Measurements from ENCODE around the gene LCP1. TPM values are rescaled to one million over a fixed set of nuclear protein-coding genes. Genes with fewer than 3 reads are reported as not detected.

The LCP1 gene
- total and polyA plus RNA-seq, 2 experiments from 2014 or later, result 0.64 TPM; not detected in 1

DNA sequence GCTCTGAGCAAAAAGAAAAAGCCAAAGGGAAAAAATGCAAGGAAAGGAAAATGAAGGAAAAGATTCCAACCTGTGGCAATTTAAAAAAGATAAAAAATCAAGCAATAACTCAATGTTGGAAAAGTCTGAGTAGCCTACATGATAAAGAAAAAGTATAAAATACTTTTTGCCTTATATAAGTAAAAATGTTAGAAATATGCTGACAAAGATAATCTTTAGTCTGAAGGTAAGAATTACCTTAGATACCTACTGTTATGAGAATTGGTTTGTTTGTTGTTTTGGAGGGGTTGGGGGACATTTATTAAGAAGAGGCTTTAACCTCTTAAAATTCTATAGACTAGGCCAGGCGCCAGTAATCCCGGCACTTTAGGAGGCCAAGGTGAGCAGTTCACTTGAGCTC is 47.5 kb downstream of the LCP1 start:
- Histone ChIP-seq H4K20me1 (ENCODE audit: insufficient read depth) (no peaks in the 10 kb centered on the region), H3K79me2 (ENCODE audit: insufficient read depth) (no peaks in the 10 kb centered on the region), H3K4me3 (no peak overlapping the region), H3K9me2 (ENCODE audit: insufficient read depth) (no peaks in the 10 kb centered on the region), H3K9ac (no peak overlapping the region), H3K4me2 (ENCODE audit: unreplicated experiment) (no peak overlapping the region), H3K27ac (no peak overlapping the region), H3K27me3 (replicated peaks; ENCODE audit: insufficient read depth) (peaks cover 44% of the 10 kb centered on the region), H3K36me3 (ENCODE audit: low read depth) (no peaks in the 10 kb centered on the region), H3K9me3 (ENCODE audit: low read depth) (no peaks in the 10 kb centered on the region), H3F3A (ENCODE audit: insufficient read depth) (no peaks in the 10 kb centered on the region), H2AFZ (no peak overlapping the region), H3K4me1 (ENCODE audit: insufficient read depth) (no peaks in the 10 kb centered on the region)
- no peak for DNase-seq
- 85 to 90% methylated on average over 2 of the region's 2 CpGs for WGBS, 2 experiments (ENCODE audit: low coverage in 1 of 2, low lambda C conversion rate in 2 of 2, missing lambda C conversion rate in 2 of 2)
- in situ Hi-C loops (cut with MboI), result no loop called here
- TF ChIP-seq EZH2 (IDR thresholded peaks at IDR 0.05; ENCODE audit: insufficient read depth, poor library complexity, severe bottlenecking) (no peak), EZH2phosphoT487 (IDR thresholded peaks at IDR 0.05; ENCODE audit: insufficient read depth, low read depth) (no peak)

DNA sequence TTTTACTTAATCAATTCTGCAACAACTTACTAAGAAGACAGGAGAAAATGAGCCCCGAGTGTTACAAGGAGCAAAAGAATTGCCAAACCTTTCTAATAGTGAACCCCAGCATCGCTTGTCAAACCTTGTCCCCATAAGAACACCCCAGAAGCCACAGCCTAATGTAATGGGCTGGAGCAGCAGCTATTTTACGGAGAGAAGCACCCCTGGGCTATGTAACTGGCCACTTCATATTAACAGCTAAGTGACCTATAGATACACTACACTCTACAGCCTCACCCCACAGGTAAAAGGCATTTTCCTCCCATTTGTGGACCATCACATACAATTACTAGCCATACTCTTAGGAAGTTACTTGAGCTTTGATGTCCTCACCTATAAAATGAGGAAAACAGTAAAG is 49.9 kb downstream of the LCP1 start:
- H3K9me3 ChIP-seq (ENCODE audit: low read depth), result no peaks in the 10 kb centered on the region
- 62 to 75% methylated on average over 3 of the region's 3 CpGs for WGBS, 2 experiments (ENCODE audit: low coverage in 1 of 2, low lambda C conversion rate in 2 of 2, missing lambda C conversion rate in 2 of 2)
- in situ Hi-C loops (cut with MboI), result no loop called here
- H3K4me3 ChIP-seq, result no peak overlapping the region
- no peak overlapping the region for H2AFZ ChIP-seq
- H3K27me3 ChIP-seq (replicated peaks; ENCODE audit: insufficient read depth), result peaks cover 43% of the 10 kb centered on the region
- no peak for DNase-seq
- no peak for TF ChIP-seq EZH2phosphoT487 (IDR thresholded peaks at IDR 0.05; ENCODE audit: insufficient read depth, low read depth)
- TF ChIP-seq EZH2 (IDR thresholded peaks at IDR 0.05; ENCODE audit: insufficient read depth, poor library complexity, severe bottlenecking), result no peak
- H3K9ac ChIP-seq, result no peak overlapping the region
- H4K20me1 ChIP-seq (ENCODE audit: insufficient read depth), result no peaks in the 10 kb centered on the region
- no peaks in the 10 kb centered on the region for H3K36me3 ChIP-seq (ENCODE audit: low read depth)
- no peaks in the 10 kb centered on the region for H3K79me2 ChIP-seq (ENCODE audit: insufficient read depth)
- no peaks in the 10 kb centered on the region for H3K9me2 ChIP-seq (ENCODE audit: insufficient read depth)
- H3K4me2 ChIP-seq (ENCODE audit: unreplicated experiment), result no peak overlapping the region
- no peaks in the 10 kb centered on the region for H3K4me1 ChIP-seq (ENCODE audit: insufficient read depth)
- no peak overlapping the region for H3K27ac ChIP-seq
- H3F3A ChIP-seq (ENCODE audit: insufficient read depth), result no peaks in the 10 kb centered on the region

DNA sequence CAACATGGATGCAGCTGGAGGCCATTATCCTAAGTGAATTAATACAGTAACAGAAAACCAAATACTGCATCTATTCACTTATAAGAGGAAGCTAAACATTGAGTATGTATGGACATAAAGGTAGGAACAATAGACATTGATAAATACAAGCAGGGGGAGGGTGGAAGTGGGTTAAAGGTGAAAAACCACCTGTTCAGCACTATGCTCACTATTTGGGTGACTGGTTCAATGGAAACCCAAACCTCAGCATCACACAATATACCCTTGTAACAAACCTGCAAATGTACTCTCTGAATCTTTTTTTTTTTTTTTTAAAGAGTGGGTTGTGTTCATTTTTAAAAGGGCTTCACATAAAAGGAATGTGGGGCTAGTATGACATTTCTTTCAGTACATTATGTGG is 50.3 kb downstream of the LCP1 start:
- no peak overlapping the region for H3K4me3 ChIP-seq
- H3K4me2 ChIP-seq (ENCODE audit: unreplicated experiment), result no peak overlapping the region
- H3F3A ChIP-seq (ENCODE audit: insufficient read depth), result no peaks in the 10 kb centered on the region
- in situ Hi-C loops (cut with MboI), result no loop called here
- TF ChIP-seq EZH2 (IDR thresholded peaks at IDR 0.05; ENCODE audit: insufficient read depth, poor library complexity, severe bottlenecking), result no peak
- TF ChIP-seq EZH2phosphoT487 (IDR thresholded peaks at IDR 0.05; ENCODE audit: insufficient read depth, low read depth), result no peak
- H3K4me1 ChIP-seq (ENCODE audit: insufficient read depth), result no peaks in the 10 kb centered on the region
- H2AFZ ChIP-seq, result no peak overlapping the region
- peaks cover 39% of the 10 kb centered on the region for H3K27me3 ChIP-seq (replicated peaks; ENCODE audit: insufficient read depth)
- H3K9me3 ChIP-seq (ENCODE audit: low read depth), result no peaks in the 10 kb centered on the region
- no peak overlapping the region for H3K27ac ChIP-seq
- no peak for DNase-seq
- no peak overlapping the region for H3K9ac ChIP-seq
- H3K36me3 ChIP-seq (ENCODE audit: low read depth), result no peaks in the 10 kb centered on the region
- no peaks in the 10 kb centered on the region for H4K20me1 ChIP-seq (ENCODE audit: insufficient read depth)
- no peaks in the 10 kb centered on the region for H3K79me2 ChIP-seq (ENCODE audit: insufficient read depth)
- H3K9me2 ChIP-seq (ENCODE audit: insufficient read depth), result no peaks in the 10 kb centered on the region

DNA sequence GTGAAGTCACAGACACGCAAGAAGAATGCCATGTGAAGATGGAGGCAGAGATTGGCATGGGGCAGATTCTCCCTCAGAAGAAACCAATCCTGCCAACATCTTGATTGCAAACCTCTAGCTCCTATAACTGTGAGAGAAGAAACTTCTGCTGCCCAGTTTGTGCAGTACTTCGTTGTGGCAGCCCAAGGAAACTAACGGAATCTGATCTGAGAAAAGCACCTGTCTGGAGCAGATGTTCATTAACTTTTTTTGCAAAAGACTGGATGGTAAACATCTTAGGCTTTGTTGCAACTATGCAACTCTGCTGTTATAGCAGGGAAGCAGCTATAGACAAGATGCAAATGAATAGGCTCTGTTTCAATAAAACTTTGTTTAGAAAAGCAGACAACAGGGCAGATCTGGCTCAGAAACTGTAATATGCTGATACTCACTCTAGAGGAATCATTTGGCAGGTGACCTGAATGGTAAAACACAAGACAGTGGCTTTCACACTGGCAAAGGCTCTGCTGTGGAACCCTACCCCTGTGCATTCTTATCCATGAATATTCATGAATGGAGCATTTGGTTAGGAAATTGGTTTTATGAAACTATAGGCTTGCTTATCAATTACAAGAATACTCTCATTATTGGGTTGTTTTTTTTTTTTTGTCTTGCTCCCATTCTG is 51.9 kb downstream of the LCP1 start:
- Histone ChIP-seq H4K20me1 (ENCODE audit: insufficient read depth) (no peaks in the 10 kb centered on the region), H3K4me3 (no peak overlapping the region)
- in situ Hi-C loops (cut with MboI), result no loop called here

DNA sequence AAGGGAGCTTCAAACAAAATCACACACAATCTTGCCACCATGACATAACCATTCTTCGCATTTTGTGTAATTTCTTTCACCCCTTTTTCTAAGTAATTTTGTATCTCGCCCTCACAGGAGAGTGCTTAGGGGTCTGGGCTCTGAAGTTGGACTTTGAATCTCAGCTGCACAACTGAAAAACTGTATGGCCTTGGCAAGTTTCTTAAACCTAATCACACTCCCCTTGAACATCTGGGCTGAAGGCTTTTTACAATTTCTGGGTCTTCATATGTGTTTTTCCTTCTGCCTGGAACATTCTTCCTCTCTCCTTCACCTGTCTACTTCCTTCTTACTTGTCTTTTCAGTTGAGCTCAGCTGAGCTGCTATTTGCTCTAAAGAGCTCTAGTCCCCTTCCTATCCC is 52.9 kb downstream of the LCP1 start:
- 57 to 71% methylated on average over 2 of the region's 2 CpGs for WGBS, 2 experiments (ENCODE audit: low coverage in 1 of 2, low lambda C conversion rate in 2 of 2, missing lambda C conversion rate in 2 of 2)
- Histone ChIP-seq H3K36me3 (ENCODE audit: low read depth) (no peaks in the 10 kb centered on the region), H3K4me2 (ENCODE audit: unreplicated experiment) (no peak overlapping the region), H3K79me2 (ENCODE audit: insufficient read depth) (no peaks in the 10 kb centered on the region), H3K4me1 (ENCODE audit: insufficient read depth) (peaks cover 7% of the 10 kb centered on the region), H3K4me3 (no peak overlapping the region), H3K9me3 (ENCODE audit: low read depth) (no peaks in the 10 kb centered on the region), H3K9ac (no peak overlapping the region), H4K20me1 (ENCODE audit: insufficient read depth) (no peaks in the 10 kb centered on the region), H2AFZ (no peak overlapping the region), H3K27ac (no peak overlapping the region), H3F3A (ENCODE audit: insufficient read depth) (no peaks in the 10 kb centered on the region), H3K9me2 (ENCODE audit: insufficient read depth) (no peaks in the 10 kb centered on the region), H3K27me3 (replicated peaks; ENCODE audit: insufficient read depth) (peaks cover 36% of the 10 kb centered on the region)
- in situ Hi-C loops (cut with MboI), result no loop called here
- no peak for DNase-seq
- TF ChIP-seq EZH2phosphoT487 (IDR thresholded peaks at IDR 0.05; ENCODE audit: insufficient read depth, low read depth) (no peak), EZH2 (IDR thresholded peaks at IDR 0.05; ENCODE audit: insufficient read depth, poor library complexity, severe bottlenecking) (no peak)

More for the DNA sequence above, 51.9 kb downstream of the LCP1 start:
- H3K9me2 ChIP-seq (ENCODE audit: insufficient read depth), result no peaks in the 10 kb centered on the region
- H3K4me2 ChIP-seq (ENCODE audit: unreplicated experiment), result no peak overlapping the region
- no peak for DNase-seq
- no peaks in the 10 kb centered on the region for H3K36me3 ChIP-seq (ENCODE audit: low read depth)
- H3K27ac ChIP-seq, result no peak overlapping the region
- TF ChIP-seq EZH2 (IDR thresholded peaks at IDR 0.05; ENCODE audit: insufficient read depth, poor library complexity, severe bottlenecking) (no peak), EZH2phosphoT487 (IDR thresholded peaks at IDR 0.05; ENCODE audit: insufficient read depth, low read depth) (no peak)
- no peaks in the 10 kb centered on the region for H3F3A ChIP-seq (ENCODE audit: insufficient read depth)
- H3K9me3 ChIP-seq (ENCODE audit: low read depth), result no peaks in the 10 kb centered on the region
- H3K27me3 ChIP-seq (replicated peaks; ENCODE audit: insufficient read depth), result peaks cover 36% of the 10 kb centered on the region
- no peak overlapping the region for H3K9ac ChIP-seq
- no peak overlapping the region for H2AFZ ChIP-seq
- WGBS, 2 experiments (ENCODE audit: low coverage in 1 of 2, low lambda C conversion rate in 2 of 2, missing lambda C conversion rate in 2 of 2), result 39 to 41% methylated on average over 3 of the region's 3 CpGs
- H3K79me2 ChIP-seq (ENCODE audit: insufficient read depth), result no peaks in the 10 kb centered on the region
- H3K4me1 ChIP-seq (ENCODE audit: insufficient read depth), result peaks cover 7% of the 10 kb centered on the region

Data from GM23248 (cell line).